Liver (tissue), 9 donors: ENCODE results near the gene JUNB. TPM values are rescaled to one million over a fixed set of nuclear protein-coding genes. Genes with fewer than 3 reads are reported as not detected.

ENCODE experiments used
- DNase-seq: peaks from one replicate; pipeline ENCODE4 v3.0.0-alpha.2; 2017; ENCODE audit warnings: low spot score
- H3K27ac ChIP-seq, 2 donors: one replicate each; pipeline ENCODE4 v1.7.0; 2013; ENCODE audit warnings: inconsistent platforms in 2 of 2, low read length in 2 of 2, control low read depth in 1 of 2, low read depth in 1 of 2, mild to moderate bottlenecking in 1 of 2
- H3K27me3 ChIP-seq, 4 donors: one replicate each; pipeline versions ENCODE4 v1.6.1 to v1.7.0; 2013; ENCODE audit warnings: low read length in 3 of 4, inconsistent platforms in 1 of 4, mild to moderate bottlenecking in 1 of 4, moderate library complexity in 1 of 4; ENCODE audit not compliant: control insufficient read depth in 4 of 4, insufficient read depth in 4 of 4
- H3K36me3 ChIP-seq, 4 donors: one replicate each; pipeline versions ENCODE4 v1.6.1 to v1.7.0; 2013; ENCODE audit warnings: low read length in 3 of 4, mild to moderate bottlenecking in 3 of 4, low read depth in 1 of 4, moderate library complexity in 1 of 4; ENCODE audit not compliant: control insufficient read depth in 4 of 4, insufficient read depth in 3 of 4
- H3K4me1 ChIP-seq, 4 donors: one replicate each; pipeline versions ENCODE4 v1.6.1 to v1.7.0; 2013; ENCODE audit warnings: low read length in 3 of 4, mild to moderate bottlenecking in 3 of 4, moderate library complexity in 1 of 4; ENCODE audit not compliant: control insufficient read depth in 4 of 4, insufficient read depth in 4 of 4
- H3K4me3 ChIP-seq, 3 donors: one replicate each; pipeline versions ENCODE4 v1.6.1 to v1.7.0; 2013; ENCODE audit warnings: low read length in 3 of 3, control low read depth in 1 of 3, low read depth in 1 of 3, mild to moderate bottlenecking in 1 of 3
- H3K9ac ChIP-seq, 2 donors: one replicate each; pipeline ENCODE4 v1.7.0; 2013; ENCODE audit warnings: low read length in 2 of 2, mild to moderate bottlenecking in 2 of 2, moderate library complexity in 2 of 2, control low read depth in 1 of 2, low read depth in 1 of 2
- H3K9me3 ChIP-seq, 4 donors: one replicate each; pipeline versions ENCODE4 v1.6.1 to v1.7.0; 2013; ENCODE audit warnings: low read length in 3 of 4; ENCODE audit not compliant: control insufficient read depth in 4 of 4
- EGR1 ChIP-seq, 2 donors: IDR thresholded peaks; 2 replicates each; pipeline ENCODE4 v1.6.1; 2016 to 2018; ENCODE audit warnings: antibody characterized with exemption in 2 of 2, low read depth in 2 of 2
- FOXA1 ChIP-seq: IDR thresholded peaks from 2 replicates; pipeline ENCODE4 v1.6.1; 2016; ENCODE audit warnings: antibody characterized with exemption
- FOXA2 ChIP-seq: IDR thresholded peaks from 2 replicates; pipeline ENCODE4 v1.6.1; 2016; ENCODE audit warnings: antibody characterized with exemption
- GABPA ChIP-seq, 2 donors: IDR thresholded peaks in 1 of 2; conservative IDR thresholded peaks in 1 of 2; 2 replicates each; pipeline ENCODE4 v1.6.1; 2016; ENCODE audit warnings: antibody characterized with exemption in 2 of 2, mild to moderate bottlenecking in 1 of 2, moderate library complexity in 1 of 2
- HNF4A ChIP-seq, 2 donors: conservative IDR thresholded peaks; 2 replicates each; pipeline ENCODE4 v1.6.1; 2016; ENCODE audit warnings: antibody characterized with exemption in 2 of 2, mild to moderate bottlenecking in 2 of 2
- HNF4G ChIP-seq: IDR thresholded peaks from 2 replicates; pipeline ENCODE4 v1.6.1; 2016; ENCODE audit warnings: antibody characterized with exemption
- JUND ChIP-seq, 2 donors: IDR thresholded peaks; 2 replicates each; pipeline ENCODE4 v1.6.1; 2016; ENCODE audit warnings: antibody characterized with exemption in 2 of 2
- NR2F2 ChIP-seq: IDR thresholded peaks from 2 replicates; pipeline ENCODE4 v1.6.1; 2016; ENCODE audit warnings: antibody characterized with exemption
- RAD21 ChIP-seq, 2 donors: IDR thresholded peaks; 2 replicates each; pipeline ENCODE4 v1.6.1; 2016; ENCODE audit warnings: antibody characterized with exemption in 2 of 2, mild to moderate bottlenecking in 2 of 2
- RXRA ChIP-seq, 2 donors: IDR thresholded peaks; 2 replicates each; pipeline ENCODE4 v1.6.1; 2017 to 2018; ENCODE audit warnings: antibody characterized with exemption in 2 of 2, mild to moderate bottlenecking in 1 of 2
- SP1 ChIP-seq: IDR thresholded peaks from 2 replicates; pipeline ENCODE4 v1.6.1; 2018; ENCODE audit warnings: antibody characterized with exemption, mild to moderate bottlenecking
- TAF1 ChIP-seq: conservative IDR thresholded peaks from 2 replicates; pipeline ENCODE4 v1.6.1; 2016; ENCODE audit warnings: antibody characterized with exemption, mild to moderate bottlenecking
- YY1 ChIP-seq: IDR thresholded peaks from 2 replicates; pipeline ENCODE4 v1.6.1; 2016; ENCODE audit warnings: antibody characterized with exemption, mild to moderate bottlenecking
- WGBS: extraction: QIAGEN DNeasy Blood & Tissue Kit; methylation state at CpG from one replicate; pipeline ENCODE4 v1.1.7; 2013; 5-methylcytosine and 5-hydroxymethylcytosine counted together
- polyA plus RNA-seq, 2 donors: library from polyadenylated mRNA; stranded (reverse) in 1 of 2; unstranded in 1 of 2; fragments of 200-250 nt in 1 of 2; fragments of >200 nt in 1 of 2; fragmentation: Nextera tagmentation in 1 of 2; extraction: Ambion mirVana in 1 of 2; gene quantifications; one replicate each; pipeline versions ENCODE4 v1.2.1 to v1.2.3, GENCODE V29; 2013 to 2015
- total RNA-seq, 2 donors: library from RNA; depleted of rRNA; stranded (reverse); fragments of >200 nt; gene quantifications; one replicate each; pipeline ENCODE4 v1.2.3, GENCODE V29; 2014
- TF ChIP-seq, protein P1 (sequence below): fragments of 150-350 bp; IDR thresholded peaks from 2 replicates; pipeline ENCODE4 v1.5.1; 2017; ENCODE audit warnings: improper control_type of control experiment, low read depth, low read length; ENCODE audit not compliant: missing input control
- TF ChIP-seq, protein P2 (sequence below): IDR thresholded peaks from 2 replicates; pipeline ENCODE4 v1.6.1; 2016; ENCODE audit warnings: antibody characterized with exemption, mild to moderate bottlenecking
- TF ChIP-seq, protein P3 (sequence below): IDR thresholded peaks from 2 replicates; pipeline ENCODE4 v1.6.1; 2016; ENCODE audit warnings: antibody characterized with exemption
- TF ChIP-seq, protein P4 (sequence below): IDR thresholded peaks from 2 replicates; pipeline ENCODE4 v1.6.1; 2016; ENCODE audit warnings: antibody characterized with exemption
- TF ChIP-seq, protein P5 (sequence below): IDR thresholded peaks from 2 replicates; pipeline ENCODE4 v1.6.1; 2016; ENCODE audit warnings: antibody characterized with exemption
- donor health status: healthy.
- donor health status: healthy.
- donor health status: healthy.
- donor health status: healthy.
- donor health status: healthy.

Gene JUNB
- total and polyA plus RNA-seq, 4 donors, result 32.7 to 79.2 (median 56.6) TPM

DNA sequence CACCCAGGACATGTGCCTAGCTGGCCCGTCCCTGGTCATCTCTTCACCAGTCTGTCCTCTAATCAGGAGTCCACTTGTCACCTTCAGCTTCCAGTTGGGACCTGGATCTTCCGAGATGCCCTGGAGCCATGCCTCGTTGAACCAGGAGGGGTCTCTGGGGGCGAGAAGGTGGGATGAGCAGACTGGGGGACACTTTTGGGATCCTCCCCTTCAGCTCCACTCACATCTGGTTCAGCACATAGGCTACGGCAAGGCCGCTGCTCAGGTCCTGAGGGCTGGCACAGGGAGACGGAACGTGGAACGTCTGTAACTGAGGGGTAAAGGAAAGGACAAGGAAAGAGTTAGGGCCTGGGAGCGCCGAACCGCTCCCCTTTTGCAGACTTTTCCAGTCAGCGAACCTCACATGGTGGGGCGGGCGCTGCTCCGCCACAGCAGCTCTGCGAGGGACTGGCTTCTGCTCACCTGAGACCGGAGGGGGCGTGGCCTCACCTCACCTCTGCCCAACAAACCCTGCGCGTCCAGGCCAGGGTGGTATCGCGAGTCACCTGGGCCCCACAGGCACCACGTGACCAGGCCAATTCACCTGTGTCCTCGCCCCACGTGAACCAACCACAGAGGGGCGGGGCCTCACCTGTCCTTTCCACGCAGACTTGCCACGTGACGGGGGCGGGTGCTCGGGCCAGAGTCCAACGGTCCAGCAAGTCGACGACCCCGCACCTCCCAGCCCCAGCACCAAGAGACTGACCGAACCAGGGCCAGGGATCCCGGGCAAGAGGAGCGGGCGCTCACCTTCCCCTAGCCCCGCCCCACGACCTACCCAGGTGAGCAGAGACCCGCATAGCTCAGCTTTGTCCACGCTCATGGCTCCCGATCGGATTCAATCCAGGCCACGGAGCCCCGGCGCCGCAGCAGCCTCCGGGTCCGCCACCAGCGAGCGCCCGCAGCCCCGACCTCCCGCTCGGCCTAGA is 16.4 kb upstream of the JUNB start, which contains the start of gene HOOK2:
HOOK2 (minus strand) TSS at position 965 of the 968 bp plus-strand sequence; CDS start at position 862, 103 bp downstream.
- H3K4me1 ChIP-seq, result peaks cover 12 to 27% (median 21%) of the 10 kb centered on the region in 4 donors
- 20% methylated on average over 58 of the region's 58 CpGs for WGBS
- peak within 1 kb of the TSS in 1 of 2 donors; percentile 7 for H3K9ac ChIP-seq
- no peaks in the 10 kb centered on the region for H3K9me3 ChIP-seq
- H3K36me3 ChIP-seq, result peaks cover 2 to 14% (median 4%) of the 10 kb centered on the region in 4 donors
- H3K4me3 ChIP-seq, result peak within 1 kb of the TSS; percentile 72 to 83 (median 79)
- no peaks in the 10 kb centered on the region for H3K27me3 ChIP-seq
- DNase-seq, result peak; percentile 78
- peak within 1 kb of the TSS; percentile 75 to 85 for H3K27ac ChIP-seq
- TF ChIP-seq RXRA (IDR thresholded peaks at IDR 0.05) (peak; percentile 8 to 11), GABPA (IDR thresholded peaks at IDR 0.05 in 1 of 2, conservative IDR thresholded peaks at IDR 0.05 in 1 of 2) (no peak), EGR1 (IDR thresholded peaks at IDR 0.05; ENCODE audit: low read depth in 2 of 2) (no peak), SP1 (no peak), HNF4G (peak; percentile 9), TAF1 (no peak), HNF4A (conservative IDR thresholded peaks at IDR 0.05) (peak; percentile 38 to 66), FOXA1 (no peak), JUND (IDR thresholded peaks at IDR 0.05) (no peak), YY1 (no peak), FOXA2 (no peak), RAD21 (IDR thresholded peaks at IDR 0.05) (no peak), NR2F2 (no peak)
- TF ChIP-seq, protein P1, sequence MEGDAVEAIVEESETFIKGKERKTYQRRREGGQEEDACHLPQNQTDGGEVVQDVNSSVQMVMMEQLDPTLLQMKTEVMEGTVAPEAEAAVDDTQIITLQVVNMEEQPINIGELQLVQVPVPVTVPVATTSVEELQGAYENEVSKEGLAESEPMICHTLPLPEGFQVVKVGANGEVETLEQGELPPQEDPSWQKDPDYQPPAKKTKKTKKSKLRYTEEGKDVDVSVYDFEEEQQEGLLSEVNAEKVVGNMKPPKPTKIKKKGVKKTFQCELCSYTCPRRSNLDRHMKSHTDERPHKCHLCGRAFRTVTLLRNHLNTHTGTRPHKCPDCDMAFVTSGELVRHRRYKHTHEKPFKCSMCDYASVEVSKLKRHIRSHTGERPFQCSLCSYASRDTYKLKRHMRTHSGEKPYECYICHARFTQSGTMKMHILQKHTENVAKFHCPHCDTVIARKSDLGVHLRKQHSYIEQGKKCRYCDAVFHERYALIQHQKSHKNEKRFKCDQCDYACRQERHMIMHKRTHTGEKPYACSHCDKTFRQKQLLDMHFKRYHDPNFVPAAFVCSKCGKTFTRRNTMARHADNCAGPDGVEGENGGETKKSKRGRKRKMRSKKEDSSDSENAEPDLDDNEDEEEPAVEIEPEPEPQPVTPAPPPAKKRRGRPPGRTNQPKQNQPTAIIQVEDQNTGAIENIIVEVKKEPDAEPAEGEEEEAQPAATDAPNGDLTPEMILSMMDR, result no peak
- TF ChIP-seq, protein P2, sequence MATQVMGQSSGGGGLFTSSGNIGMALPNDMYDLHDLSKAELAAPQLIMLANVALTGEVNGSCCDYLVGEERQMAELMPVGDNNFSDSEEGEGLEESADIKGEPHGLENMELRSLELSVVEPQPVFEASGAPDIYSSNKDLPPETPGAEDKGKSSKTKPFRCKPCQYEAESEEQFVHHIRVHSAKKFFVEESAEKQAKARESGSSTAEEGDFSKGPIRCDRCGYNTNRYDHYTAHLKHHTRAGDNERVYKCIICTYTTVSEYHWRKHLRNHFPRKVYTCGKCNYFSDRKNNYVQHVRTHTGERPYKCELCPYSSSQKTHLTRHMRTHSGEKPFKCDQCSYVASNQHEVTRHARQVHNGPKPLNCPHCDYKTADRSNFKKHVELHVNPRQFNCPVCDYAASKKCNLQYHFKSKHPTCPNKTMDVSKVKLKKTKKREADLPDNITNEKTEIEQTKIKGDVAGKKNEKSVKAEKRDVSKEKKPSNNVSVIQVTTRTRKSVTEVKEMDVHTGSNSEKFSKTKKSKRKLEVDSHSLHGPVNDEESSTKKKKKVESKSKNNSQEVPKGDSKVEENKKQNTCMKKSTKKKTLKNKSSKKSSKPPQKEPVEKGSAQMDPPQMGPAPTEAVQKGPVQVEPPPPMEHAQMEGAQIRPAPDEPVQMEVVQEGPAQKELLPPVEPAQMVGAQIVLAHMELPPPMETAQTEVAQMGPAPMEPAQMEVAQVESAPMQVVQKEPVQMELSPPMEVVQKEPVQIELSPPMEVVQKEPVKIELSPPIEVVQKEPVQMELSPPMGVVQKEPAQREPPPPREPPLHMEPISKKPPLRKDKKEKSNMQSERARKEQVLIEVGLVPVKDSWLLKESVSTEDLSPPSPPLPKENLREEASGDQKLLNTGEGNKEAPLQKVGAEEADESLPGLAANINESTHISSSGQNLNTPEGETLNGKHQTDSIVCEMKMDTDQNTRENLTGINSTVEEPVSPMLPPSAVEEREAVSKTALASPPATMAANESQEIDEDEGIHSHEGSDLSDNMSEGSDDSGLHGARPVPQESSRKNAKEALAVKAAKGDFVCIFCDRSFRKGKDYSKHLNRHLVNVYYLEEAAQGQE, result no peak
- TF ChIP-seq, protein P3, sequence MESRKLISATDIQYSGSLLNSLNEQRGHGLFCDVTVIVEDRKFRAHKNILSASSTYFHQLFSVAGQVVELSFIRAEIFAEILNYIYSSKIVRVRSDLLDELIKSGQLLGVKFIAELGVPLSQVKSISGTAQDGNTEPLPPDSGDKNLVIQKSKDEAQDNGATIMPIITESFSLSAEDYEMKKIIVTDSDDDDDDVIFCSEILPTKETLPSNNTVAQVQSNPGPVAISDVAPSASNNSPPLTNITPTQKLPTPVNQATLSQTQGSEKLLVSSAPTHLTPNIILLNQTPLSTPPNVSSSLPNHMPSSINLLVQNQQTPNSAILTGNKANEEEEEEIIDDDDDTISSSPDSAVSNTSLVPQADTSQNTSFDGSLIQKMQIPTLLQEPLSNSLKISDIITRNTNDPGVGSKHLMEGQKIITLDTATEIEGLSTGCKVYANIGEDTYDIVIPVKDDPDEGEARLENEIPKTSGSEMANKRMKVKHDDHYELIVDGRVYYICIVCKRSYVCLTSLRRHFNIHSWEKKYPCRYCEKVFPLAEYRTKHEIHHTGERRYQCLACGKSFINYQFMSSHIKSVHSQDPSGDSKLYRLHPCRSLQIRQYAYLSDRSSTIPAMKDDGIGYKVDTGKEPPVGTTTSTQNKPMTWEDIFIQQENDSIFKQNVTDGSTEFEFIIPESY, result no peak
- TF ChIP-seq, protein P4, sequence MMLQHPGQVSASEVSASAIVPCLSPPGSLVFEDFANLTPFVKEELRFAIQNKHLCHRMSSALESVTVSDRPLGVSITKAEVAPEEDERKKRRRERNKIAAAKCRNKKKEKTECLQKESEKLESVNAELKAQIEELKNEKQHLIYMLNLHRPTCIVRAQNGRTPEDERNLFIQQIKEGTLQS, result no peak
- TF ChIP-seq, protein P5, sequence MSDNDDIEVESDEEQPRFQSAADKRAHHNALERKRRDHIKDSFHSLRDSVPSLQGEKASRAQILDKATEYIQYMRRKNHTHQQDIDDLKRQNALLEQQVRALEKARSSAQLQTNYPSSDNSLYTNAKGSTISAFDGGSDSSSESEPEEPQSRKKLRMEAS, result no peak
